Measurements from ENCODE around the gene DUS4L. TPM values are rescaled to one million over a fixed set of nuclear protein-coding genes. Genes with fewer than 3 reads are reported as not detected.

The DUS4L gene
- total RNA-seq, 2 donors from 2014 or later, result 6.1 to 6.4 TPM

GRCh38 chr7:107605218-107605815 is 41.5 kb downstream of the DUS4L start:
- DNase-seq (no peak), ATAC-seq (no peak)
- intact Hi-C loops (cut with DNase I), result loop anchor here in 1 of 2 donors (10.0 kb wide), 1 partner anchor 141 kb away; no protein-coding TSS in a partner anchor

- ATAC-seq (no peak), DNase-seq (no peak)
- intact Hi-C loops (cut with DNase I), result loop anchor here in 1 of 2 donors (10.0 kb wide), 1 partner anchor 142 kb away; no protein-coding TSS in a partner anchor
Measured at GRCh38 chr7:107606303-107606702, 42.5 kb downstream of the DUS4L start.

DNA sequence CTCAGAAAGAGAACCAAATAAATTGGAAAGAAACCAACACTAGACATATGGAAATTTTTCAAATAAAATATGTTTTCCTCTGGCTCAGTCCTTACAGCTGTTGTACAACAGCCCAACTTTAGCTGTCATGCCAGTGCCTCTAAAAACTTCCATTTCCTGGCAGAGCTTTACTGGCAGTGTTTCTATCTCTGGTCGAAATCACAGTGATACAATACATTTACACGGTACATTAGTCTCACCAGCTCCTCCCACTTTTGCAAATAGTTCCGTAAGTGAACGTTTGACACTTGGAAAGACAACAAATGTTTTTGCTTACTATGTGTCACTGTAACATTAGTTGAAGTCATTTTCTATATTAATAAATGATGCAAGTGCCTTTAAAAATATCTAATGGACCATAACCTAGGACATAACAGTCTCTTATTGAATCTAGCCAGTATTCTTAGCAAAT is 46.1 kb downstream of the DUS4L start:
- intact Hi-C loops (cut with DNase I), result loop anchor here in 1 of 2 donors (10.0 kb wide), 1 partner anchor 145 kb away; no protein-coding TSS in a partner anchor
- no peak for DNase-seq
- ATAC-seq, result peak; percentile 41 to 70

DNA sequence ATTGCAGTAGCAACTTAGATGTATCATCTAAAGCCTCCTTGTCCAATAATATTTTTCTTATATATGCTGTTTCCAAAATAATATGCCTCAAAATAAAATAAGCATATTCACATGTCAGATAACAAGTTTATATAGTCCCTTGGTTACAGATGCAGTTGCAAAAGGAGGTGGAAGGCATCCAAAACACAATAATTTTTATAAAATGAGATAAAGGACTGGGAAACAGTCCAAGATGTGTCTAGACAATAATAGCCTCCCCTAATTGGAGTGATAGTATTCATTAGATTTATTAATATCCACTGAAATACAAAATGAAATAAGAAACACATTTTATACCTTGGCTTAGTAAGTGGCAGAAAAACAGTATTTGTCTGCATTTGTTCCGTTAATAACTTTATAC is 46.6 kb downstream of the DUS4L start:
- ATAC-seq (peak; percentile 53 to 57), DNase-seq (no peak)
- intact Hi-C loops (cut with DNase I), result no loop called here

DNA sequence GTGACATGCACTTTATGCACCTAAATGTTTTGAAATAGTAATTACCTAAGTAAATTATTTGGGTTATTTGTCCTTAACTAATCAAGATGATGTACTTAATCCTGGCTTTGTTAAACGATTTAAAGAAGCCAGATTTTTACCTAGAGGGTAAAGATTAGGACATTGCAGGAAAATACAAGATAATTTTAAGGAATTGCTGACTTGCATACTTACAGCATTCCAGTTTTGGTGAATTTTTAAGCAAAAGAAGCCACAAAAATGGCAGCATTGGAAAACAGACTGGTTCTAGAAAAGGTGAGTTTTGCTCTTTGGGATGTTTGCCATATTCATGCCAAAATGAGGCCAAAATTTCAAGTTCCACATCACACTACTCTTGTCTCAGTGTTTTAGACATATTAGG is 49.7 kb downstream of the DUS4L start:
- intact Hi-C loops (cut with DNase I), result no loop called here
- ATAC-seq (no peak), DNase-seq (no peak)

GRCh38 chr7:107613948-107614347 is 50.2 kb downstream of the DUS4L start:
- DNase-seq (no peak), ATAC-seq (peak in 1 of 2 donors; percentile 27)
- intact Hi-C loops (cut with DNase I), result no loop called here

DNA sequence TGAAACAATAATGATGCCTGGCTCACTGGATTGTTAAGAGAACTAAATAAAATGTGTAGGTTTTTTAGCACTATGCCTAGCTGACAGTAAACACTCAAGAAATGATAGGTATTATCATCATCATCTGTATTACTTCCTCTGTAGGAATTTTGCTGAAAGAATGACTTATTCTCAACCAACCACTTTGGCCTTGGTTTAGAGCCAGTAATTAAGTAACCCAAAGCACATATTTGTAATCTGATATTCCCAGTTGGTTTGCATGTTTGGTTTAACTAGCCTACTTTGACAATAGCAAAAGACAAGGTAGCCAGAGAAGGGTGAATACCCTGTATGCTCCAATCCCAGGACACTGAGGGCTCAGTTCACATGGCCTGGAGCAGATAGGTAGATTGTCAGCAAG is 50.7 kb downstream of the DUS4L start:
- intact Hi-C loops (cut with DNase I), result no loop called here
- DNase-seq (no peak), ATAC-seq (peak in 1 of 2 donors; percentile 19)

GRCh38 chr7:107615910-107616680 is 52.3 kb downstream of the DUS4L start:
- intact Hi-C loops (cut with DNase I), result no loop called here
- ATAC-seq, result no peak
- DNase-seq, result no peak

DNA sequence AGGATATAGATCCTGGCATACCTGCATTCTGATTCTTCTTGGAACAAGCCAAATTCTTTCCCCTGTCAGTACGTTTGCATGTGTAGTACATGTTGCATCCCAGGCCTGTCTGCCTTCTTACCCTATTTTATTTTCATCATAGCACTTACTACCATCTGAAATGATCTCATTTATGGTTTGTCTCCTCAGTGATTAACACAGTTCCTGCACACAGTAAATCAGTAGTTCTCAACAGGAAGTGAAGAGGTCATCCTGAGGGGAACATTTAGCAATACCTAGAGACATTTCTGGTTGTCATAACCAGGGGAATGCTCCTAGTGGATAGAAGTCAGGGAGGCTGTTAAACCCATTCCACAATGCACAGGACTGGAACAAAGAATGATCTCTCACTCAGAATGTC is 58.7 kb downstream of the DUS4L start:
- intact Hi-C loops (cut with DNase I), result no loop called here
- ATAC-seq, result peak in 1 of 2 donors; percentile 38
- no peak for DNase-seq

- DNase-seq (no peak), ATAC-seq (no peak)
- intact Hi-C loops (cut with DNase I), result no loop called here
Measured at GRCh38 chr7:107622894-107623293, 59.1 kb downstream of the DUS4L start.

GRCh38 chr7:107627002-107627401 is 63.2 kb downstream of the DUS4L start:
- intact Hi-C loops (cut with DNase I), result no loop called here
- no peak for DNase-seq
- ATAC-seq, result no peak

Other genes starting within 250 kb of the DUS4L start
- gene GPR22, start 93.9 kb upstream of the DUS4L start, total RNA-seq, result 10 to 100 TPM; 15.7 to 33.5 TPM
- 10 to 100 TPM; 42.8 to 57.8 TPM for gene COG5, start 51 bp upstream of the DUS4L start, total RNA-seq
- gene BCAP29, start 16.3 kb downstream of the DUS4L start, total RNA-seq, result 10 to 100 TPM; 84.1 to 95.2 TPM
- under 1 TPM; 0.58 to 0.74 TPM for gene SLC26A4, start 96.9 kb downstream of the DUS4L start, total RNA-seq
- 10 to 100 TPM; 17.8 to 21.2 TPM for gene CBLL1, start 180.2 kb downstream of the DUS4L start, total RNA-seq
- not detected for gene SLC26A3, start 239.3 kb downstream of the DUS4L start, total RNA-seq